Right cardiac atrium (tissue), 5 donors: Measurements from ENCODE around the gene PCDHB3. TPM values are rescaled to one million over a fixed set of nuclear protein-coding genes. Genes with fewer than 3 reads are reported as not detected.
A peak's percentile ranks its signal among the peaks of the same experiment; 100 is the strongest.
"Not testable (repeated sequence)": the region's sequence is repeated elsewhere in the genome, so short reads cannot be mapped to it uniquely, and the experiment has no call there.

Experiments
- ATAC-seq, 2 donors: fragments of 200-7000 bp; cut with Tn5 transposase; one replicate each; pipeline versions ENCODE4 v1.8.0 to v1.9.1; 2020; ENCODE audit warnings: moderate library complexity in 2 of 2, mild to moderate bottlenecking in 1 of 2
- DNase-seq, 3 donors: peaks; one replicate each; pipeline ENCODE4 v3.0.0-alpha.2; 2020
- H3K27ac ChIP-seq: one replicate; pipeline ENCODE4 v1.5.1; 2013; ENCODE audit warnings: mild to moderate bottlenecking, low read length, control low read depth, moderate library complexity
- H3K27me3 ChIP-seq: one replicate; pipeline ENCODE4 v1.6.1; 2013; ENCODE audit not compliant: control insufficient read depth, insufficient read depth
- H3K4me1 ChIP-seq: one replicate; pipeline ENCODE4 v1.6.1; 2013; ENCODE audit warnings: low read length; ENCODE audit not compliant: control insufficient read depth, insufficient read depth
- H3K4me3 ChIP-seq: one replicate; pipeline ENCODE4 v1.5.1; 2013; ENCODE audit warnings: low read length, control low read depth
- H3K9me3 ChIP-seq: one replicate; pipeline ENCODE4 v1.6.1; 2013; ENCODE audit warnings: low read length; ENCODE audit not compliant: control insufficient read depth
- WGBS: extraction: QIAGEN DNeasy Blood & Tissue Kit; methylation state at CpG from one replicate; pipeline ENCODE4 v1.1.7; 2013; 5-methylcytosine and 5-hydroxymethylcytosine counted together
- intact Hi-C, 4 donors: fragments of 100-400 bp; cut with DNase I; formaldehyde crosslinking; loops; one replicate each; pipeline versions ENCODE4 v1.11.0 to v1.14.0; 2022 to 2023
- long read RNA-seq, 4 donors: library from polyadenylated mRNA; unstranded; transcript quantifications; one replicate each; pipeline ENCODE4 v2.0.0, GENCODE V29; 2020 to 2021
- polyA plus RNA-seq: library from polyadenylated mRNA; stranded (reverse); fragments of 200-250 nt; gene quantifications from one replicate; pipeline ENCODE4 v1.2.3, GENCODE V29; 2013
- total RNA-seq, 4 donors: library from RNA; stranded (reverse); fragmentation: NEBNext Ultra II Directional; extraction: Animal tissue kit (Norgen Biotek cat#: 25700); gene quantifications; one replicate each; pipeline ENCODE4 v1.2.1, GENCODE V29; 2021
- donor health status: healthy with polysubstance abuse.
- donor health status: DM: no; HTN: yes; CAD: no.
- donor health status: DM: no; HTN: no; CAD: no.
- donor health status: DM: no; HTN: yes; CAD: no; lungs with severe emphysema.
- donor health status: DM: yes; HTN: yes; CAD: no.

The PCDHB3 gene
- total RNA-seq = 1 to 10 TPM in 3 of 4 donors, under 1 TPM in 1; 0.94 to 1.7 (median 1.4) TPM
- 0.61 TPM for polyA plus RNA-seq
- long read RNA-seq, donor 1, partial matches to known transcripts = 0 of 1 reads
- long read RNA-seq, donor 1, other reads (novel, unspliced or antisense) = 0 of 1 reads
- long read RNA-seq, donor 2 = 0 reads
- long read RNA-seq, donor 3 = 0 reads
- long read RNA-seq, donor 4, partial matches to known transcripts = 0 of 1 reads
- long read RNA-seq, donor 4, other reads (novel, unspliced or antisense) = 0 of 1 reads

DNA sequence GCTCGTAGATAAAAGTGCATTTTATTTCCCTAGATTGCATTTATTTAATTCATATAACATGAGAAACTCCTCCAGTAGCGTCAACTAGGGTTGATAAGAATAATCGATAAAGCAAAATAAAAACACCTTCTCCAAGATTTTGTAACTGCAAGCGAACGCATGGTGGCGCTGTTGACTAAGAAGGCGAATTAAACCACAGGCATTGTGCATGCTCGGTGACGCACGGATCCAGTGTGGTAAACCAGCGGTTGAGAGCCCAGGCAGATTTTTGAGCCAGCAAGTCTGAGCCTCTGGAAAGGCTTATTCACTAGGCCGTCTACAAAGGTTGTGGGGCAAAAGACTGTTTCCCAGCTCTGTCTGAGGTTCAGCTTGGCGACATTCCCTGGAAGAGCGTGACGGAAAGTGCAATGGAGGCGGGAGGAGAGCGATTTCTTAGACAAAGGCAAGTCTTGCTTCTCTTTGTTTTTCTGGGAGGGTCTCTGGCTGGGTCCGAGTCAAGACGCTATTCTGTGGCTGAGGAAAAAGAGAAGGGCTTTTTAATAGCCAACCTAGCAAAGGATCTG, at the start of gene PCDHB3:
PCDHB3 (plus strand) TSS at position 231 of the 563 bp plus-strand sequence; CDS start at position 408, 177 bp downstream.
- WGBS = 15% methylated on average over 19 of the region's 19 CpGs
- DNase-seq (peak; percentile 50 to 76 (median 70)), ATAC-seq (peak; percentile 50 to 52)
- no peaks in the 10 kb centered on the region for H3K4me1 ChIP-seq
- no peak within 1 kb of the TSS for H3K27ac ChIP-seq
- H3K27me3 ChIP-seq = no peaks in the 10 kb centered on the region
- peaks cover 3% of the 10 kb centered on the region for H3K9me3 ChIP-seq
- peak within 1 kb of the TSS; percentile 54 for H3K4me3 ChIP-seq
- intact Hi-C loops = no loop called here

GRCh38 chr5:141050622-141051520, 49.4 kb upstream of the PCDHB3 start, which contains the start of gene PCDHB1:
Gene PCDHB1 (plus strand): TSS chr5:141051374. CDS start chr5:141051471, 97 bp downstream.
- Histone ChIP-seq H3K9me3 (peaks cover 3% of the 10 kb centered on the region), H3K4me1 (no peaks in the 10 kb centered on the region), H3K27ac (no peak within 1 kb of the TSS), H3K27me3 (no peaks in the 10 kb centered on the region), H3K4me3 (peak within 1 kb of the TSS; percentile 64)
- intact Hi-C loops = no loop called here
- DNase-seq (no peak), ATAC-seq (no peak)
- WGBS = 13% methylated on average over 20 of the region's 20 CpGs

- WGBS = 7% methylated on average over 19 of the region's 19 CpGs
- DNase-seq (peak in 1 of 3 donors; percentile 33), ATAC-seq (no peak)
- Histone ChIP-seq H3K4me3 (peak overlapping the region; percentile 64), H3K27ac (no peak overlapping the region), H3K4me1 (no peaks in the 10 kb centered on the region), H3K9me3 (peaks cover 3% of the 10 kb centered on the region), H3K27me3 (no peaks in the 10 kb centered on the region)
- intact Hi-C loops = no loop called here
Observed at GRCh38 chr5:141051521-141051866, 48.8 kb upstream of the PCDHB3 start.

- ATAC-seq (no peak), DNase-seq (no peak)
- Histone ChIP-seq H3K9me3 (peaks cover 2% of the 10 kb centered on the region), H3K4me3 (peak overlapping the region; percentile 38), H3K4me1 (no peaks in the 10 kb centered on the region), H3K27ac (no peak overlapping the region), H3K27me3 (no peaks in the 10 kb centered on the region)
- 39% methylated on average over 17 of the region's 17 CpGs for WGBS
- intact Hi-C loops = no loop called here
Observed at GRCh38 chr5:141077826-141078225, 22.4 kb upstream of the PCDHB3 start.

GRCh38 chr5:141082228-141082627, 18.0 kb upstream of the PCDHB3 start:
- intact Hi-C loops = no loop called here

GRCh38 chr5:141084487-141084989, 15.7 kb upstream of the PCDHB3 start:
- DNase-seq (peak; percentile 16 to 59 (median 35)), ATAC-seq (peak; percentile 71 to 77)
- no peak overlapping the region for H3K27ac ChIP-seq
- H3K4me1 ChIP-seq = no peaks in the 10 kb centered on the region
- WGBS = 8% methylated on average over 21 of the region's 21 CpGs
- intact Hi-C loops = no loop called here
- peak overlapping the region; percentile 81 for H3K4me3 ChIP-seq
- no peaks in the 10 kb centered on the region for H3K9me3 ChIP-seq
- no peaks in the 10 kb centered on the region for H3K27me3 ChIP-seq

More at GRCh38 chr5:141082228-141082627, 18.0 kb upstream of the PCDHB3 start:
- no peak overlapping the region for H3K4me3 ChIP-seq
- H3K27me3 ChIP-seq = no peaks in the 10 kb centered on the region
- H3K4me1 ChIP-seq = no peaks in the 10 kb centered on the region
- no peak overlapping the region for H3K27ac ChIP-seq
- no peak for ATAC-seq
- peaks cover 2% of the 10 kb centered on the region for H3K9me3 ChIP-seq
- DNase-seq = no peak

DNA sequence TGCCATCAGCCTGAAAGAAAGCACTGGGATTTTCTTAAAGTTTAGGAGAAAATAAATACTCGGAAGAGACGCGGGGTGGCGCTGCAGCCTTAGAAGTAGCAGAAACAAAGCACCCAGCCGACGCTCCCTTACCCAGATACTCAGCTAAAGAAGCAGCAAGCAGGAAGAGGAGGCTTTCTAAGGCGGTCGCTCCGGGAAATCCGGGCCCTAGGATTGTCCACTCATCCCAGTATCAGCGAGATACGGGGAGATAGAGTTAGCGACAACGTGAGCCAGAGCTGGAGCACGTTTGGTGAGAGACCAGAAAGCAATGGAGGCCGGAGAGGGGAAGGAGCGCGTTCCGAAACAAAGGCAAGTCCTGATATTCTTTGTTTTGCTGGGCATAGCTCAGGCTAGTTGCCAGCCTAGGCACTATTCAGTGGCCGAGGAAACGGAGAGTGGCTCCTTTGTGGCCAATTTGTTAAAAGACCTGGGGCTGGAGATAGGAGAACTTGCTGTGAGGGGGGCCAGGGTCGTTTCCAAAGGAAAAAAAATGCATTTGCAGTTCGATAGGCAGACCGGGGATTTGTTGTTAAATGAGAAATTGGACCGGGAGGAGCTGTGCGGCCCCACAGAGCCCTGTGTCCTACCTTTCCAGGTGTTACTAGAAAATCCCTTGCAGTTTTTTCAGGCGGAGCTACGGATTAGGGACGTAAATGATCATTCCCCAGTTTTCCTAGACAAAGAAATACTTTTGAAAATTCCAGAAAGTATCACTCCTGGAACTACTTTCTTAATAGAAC, 5.6 kb upstream of the PCDHB3 start, which contains the start of gene PCDHB2:
PCDHB2 (plus strand) TSS at position 135 of the 782 bp plus-strand sequence; CDS start at position 311, 176 bp downstream.
- Histone ChIP-seq H3K4me3 (peak within 1 kb of the TSS; percentile 49), H3K9me3 (peaks cover 8% of the 10 kb centered on the region), H3K27me3 (no peaks in the 10 kb centered on the region), H3K4me1 (no peaks in the 10 kb centered on the region), H3K27ac (no peak within 1 kb of the TSS)
- ATAC-seq = peak; percentile 36 to 62
- DNase-seq = peak; percentile 38 to 72 (median 54)
- 11% methylated on average over 29 of the region's 29 CpGs for WGBS
- intact Hi-C loops = no loop called here

GRCh38 chr5:141095263-141095641, 5.0 kb upstream of the PCDHB3 start:
- DNase-seq = peak in 2 of 3 donors; percentile 16 to 29
- WGBS = 39% methylated on average over 12 of the region's 12 CpGs

DNA sequence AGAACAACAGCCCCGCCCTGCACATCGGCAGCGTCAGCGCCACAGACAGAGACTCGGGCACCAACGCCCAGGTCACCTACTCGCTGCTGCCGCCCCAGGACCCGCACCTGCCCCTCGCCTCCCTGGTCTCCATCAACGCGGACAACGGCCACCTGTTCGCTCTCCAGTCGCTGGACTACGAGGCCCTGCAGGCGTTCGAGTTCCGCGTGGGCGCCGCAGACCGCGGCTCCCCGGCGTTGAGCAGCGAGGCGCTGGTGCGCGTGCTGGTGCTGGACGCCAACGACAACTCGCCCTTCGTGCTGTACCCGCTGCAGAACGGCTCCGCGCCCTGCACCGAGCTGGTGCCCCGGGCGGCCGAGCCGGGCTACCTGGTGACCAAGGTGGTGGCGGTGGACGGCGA, 4.1 kb upstream of the PCDHB3 start:
- ATAC-seq, H3K4me1 ChIP-seq, H3K27me3 ChIP-seq, DNase-seq, H3K4me3 ChIP-seq, H3K27ac ChIP-seq, H3K9me3 ChIP-seq, intact Hi-C loops: not testable (repeated sequence)
- 28% methylated on average over 27 of the region's 46 CpGs for WGBS

More at GRCh38 chr5:141095263-141095641, 5.0 kb upstream of the PCDHB3 start:
- no peaks in the 10 kb centered on the region for H3K27me3 ChIP-seq
- H3K27ac ChIP-seq = no peak overlapping the region
- H3K9me3 ChIP-seq = peaks cover 8% of the 10 kb centered on the region
- no peaks in the 10 kb centered on the region for H3K4me1 ChIP-seq
- H3K4me3 ChIP-seq = peak overlapping the region; percentile 49
- intact Hi-C loops = no loop called here
- no peak for ATAC-seq

- 27% methylated on average over 32 of the region's 38 CpGs for WGBS
- H3K4me3 ChIP-seq, H3K27me3 ChIP-seq, H3K9me3 ChIP-seq, H3K27ac ChIP-seq, intact Hi-C loops, H3K4me1 ChIP-seq, ATAC-seq: not testable (repeated sequence)
- peak in 1 of 3 donors; percentile 21 for DNase-seq
Observed at GRCh38 chr5:141096586-141096985, 3.7 kb upstream of the PCDHB3 start.
